NOMO-1 treated with dmso at 0.1 percent for 144 hours (cell line): ENCODE results near the gene ARSI.

ENCODE experiments used
- DNase-seq: peaks from one replicate; lab custom pipeline; 2025; ENCODE audit not compliant: unreplicated experiment; lab: John Stamatoyannopoulos, UW

The ARSI gene

GRCh38 chr5:150327139-150327538 is 24.4 kb upstream of the ARSI start:
- DNase-seq = no peak

DNA sequence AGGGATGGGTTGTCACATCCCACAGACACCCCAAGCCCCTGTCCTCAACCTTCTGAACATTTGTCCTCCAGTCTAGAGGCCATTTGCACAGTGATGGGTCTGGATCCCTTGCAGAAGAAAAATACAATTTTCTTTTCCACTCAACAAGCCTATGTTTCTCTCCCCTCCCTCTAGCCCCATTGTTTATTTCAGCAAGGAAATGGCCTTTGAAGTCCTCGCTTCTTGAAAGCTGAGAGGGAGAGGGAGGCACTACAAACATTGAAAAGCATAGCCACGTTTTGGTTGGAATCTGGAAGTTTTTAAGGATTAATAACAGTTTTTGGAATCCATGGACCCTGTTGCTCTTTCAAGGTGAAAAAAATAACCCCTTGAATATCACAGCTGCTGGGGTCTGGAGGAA is 24.0 kb upstream of the ARSI start:
- no peak for DNase-seq

DNA sequence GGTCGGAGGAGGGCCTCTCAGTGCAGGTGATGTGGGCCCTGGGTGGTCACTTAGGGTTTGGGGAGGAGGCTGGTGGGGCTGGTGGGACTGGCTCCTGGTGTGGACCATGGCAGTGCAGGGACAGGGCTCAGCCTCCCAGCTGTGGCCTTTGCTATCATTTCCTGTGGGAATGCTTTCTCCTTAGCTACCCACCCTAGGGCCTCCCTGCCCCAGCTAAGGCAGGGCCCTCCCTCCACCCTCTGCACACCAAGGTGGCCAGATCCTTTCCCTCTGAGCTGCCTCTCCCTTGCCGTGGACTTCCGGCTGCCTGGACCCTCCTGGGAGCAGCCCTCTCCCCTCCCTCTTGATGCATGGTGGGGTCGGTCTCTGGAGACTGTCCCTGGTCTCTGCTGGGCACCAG is 22.7 kb upstream of the ARSI start:
- DNase-seq = no peak

DNA sequence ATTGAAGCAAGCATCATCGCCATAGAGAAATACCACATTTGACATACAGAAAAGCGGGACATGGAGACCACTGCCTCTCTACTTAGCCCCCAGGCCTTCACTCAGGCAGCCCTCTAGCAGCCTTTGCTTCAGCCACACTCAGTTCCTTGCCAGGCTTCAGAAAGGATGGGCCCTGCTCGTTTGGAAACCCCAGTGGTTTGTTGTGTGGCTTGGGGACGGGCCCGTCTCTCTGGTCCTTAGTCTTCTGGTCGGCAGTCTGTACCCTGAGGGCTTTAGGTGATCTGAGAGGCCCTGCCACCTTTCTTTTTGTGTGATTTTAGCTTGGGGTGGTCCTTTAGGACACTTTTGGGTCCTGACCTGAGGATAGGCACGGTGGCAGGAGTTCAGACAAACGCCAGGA is 21.1 kb upstream of the ARSI start:
- DNase-seq = no peak

GRCh38 chr5:150323092-150323491 is 20.4 kb upstream of the ARSI start:
- no peak for DNase-seq

DNA sequence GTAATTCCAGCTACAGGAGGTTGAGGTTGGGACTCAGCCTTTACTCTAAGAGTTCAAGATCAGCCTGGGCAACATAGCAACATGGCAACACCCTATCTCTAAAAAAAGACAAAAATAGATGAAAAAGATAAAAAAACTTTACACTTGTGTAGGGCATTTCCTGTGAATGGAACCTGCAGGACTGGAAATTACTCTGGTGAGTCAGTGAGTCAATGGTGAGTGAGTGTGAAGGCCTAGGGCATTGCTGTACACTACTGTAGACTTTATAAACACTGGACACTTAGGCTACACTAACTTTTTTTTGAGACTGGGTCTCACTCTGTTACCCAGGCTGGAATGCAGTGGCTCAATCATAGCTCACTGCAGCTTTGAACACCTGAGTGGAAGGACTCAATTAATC is 19.5 kb upstream of the ARSI start:
- DNase-seq = no peak

DNA sequence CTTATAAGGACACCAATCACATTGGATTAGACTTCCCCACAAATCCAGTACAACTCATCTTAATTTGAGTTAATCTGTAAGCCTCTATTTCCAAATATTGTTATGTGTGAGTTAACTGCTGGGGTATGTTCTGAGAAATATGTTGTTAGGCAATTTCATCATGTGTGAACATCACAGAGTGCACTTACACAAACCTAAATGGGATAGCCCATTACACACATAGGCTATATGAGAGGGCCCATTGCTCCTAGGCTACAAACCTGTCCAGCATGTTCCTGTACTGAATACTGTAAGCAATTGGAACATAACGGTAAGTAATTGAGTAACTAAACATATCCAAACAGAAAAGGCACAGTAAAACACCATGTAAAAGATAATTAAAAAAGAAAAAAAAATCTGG is 19.1 kb upstream of the ARSI start:
- DNase-seq = no peak

DNA sequence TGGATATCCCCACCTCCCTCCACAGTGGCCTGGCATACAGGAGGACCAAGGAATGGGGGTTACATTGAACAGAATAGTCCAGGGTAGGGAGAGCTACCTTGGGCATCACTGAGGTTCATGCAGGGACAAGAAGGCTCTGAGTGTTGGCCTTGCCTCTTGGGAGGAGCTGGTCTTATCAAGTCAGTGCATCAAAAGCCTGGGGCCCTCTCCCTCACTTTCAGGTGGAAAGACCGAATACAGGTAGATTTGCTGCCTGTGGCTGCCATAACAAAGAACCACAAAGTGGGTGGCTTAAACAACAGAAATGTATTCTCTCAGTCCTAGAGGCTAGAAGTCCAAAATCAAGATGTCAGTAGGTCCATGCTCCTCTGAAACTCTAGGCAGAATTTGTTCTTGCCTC is 18.5 kb upstream of the ARSI start:
- DNase-seq = no peak

GRCh38 chr5:150320044-150320613 is 17.4 kb upstream of the ARSI start:
- DNase-seq = no peak

- DNase-seq = no peak
Observed at GRCh38 chr5:150319484-150319790, 16.7 kb upstream of the ARSI start.

- no peak for DNase-seq
Observed at GRCh38 chr5:150318613-150319483, 16.1 kb upstream of the ARSI start.

DNA sequence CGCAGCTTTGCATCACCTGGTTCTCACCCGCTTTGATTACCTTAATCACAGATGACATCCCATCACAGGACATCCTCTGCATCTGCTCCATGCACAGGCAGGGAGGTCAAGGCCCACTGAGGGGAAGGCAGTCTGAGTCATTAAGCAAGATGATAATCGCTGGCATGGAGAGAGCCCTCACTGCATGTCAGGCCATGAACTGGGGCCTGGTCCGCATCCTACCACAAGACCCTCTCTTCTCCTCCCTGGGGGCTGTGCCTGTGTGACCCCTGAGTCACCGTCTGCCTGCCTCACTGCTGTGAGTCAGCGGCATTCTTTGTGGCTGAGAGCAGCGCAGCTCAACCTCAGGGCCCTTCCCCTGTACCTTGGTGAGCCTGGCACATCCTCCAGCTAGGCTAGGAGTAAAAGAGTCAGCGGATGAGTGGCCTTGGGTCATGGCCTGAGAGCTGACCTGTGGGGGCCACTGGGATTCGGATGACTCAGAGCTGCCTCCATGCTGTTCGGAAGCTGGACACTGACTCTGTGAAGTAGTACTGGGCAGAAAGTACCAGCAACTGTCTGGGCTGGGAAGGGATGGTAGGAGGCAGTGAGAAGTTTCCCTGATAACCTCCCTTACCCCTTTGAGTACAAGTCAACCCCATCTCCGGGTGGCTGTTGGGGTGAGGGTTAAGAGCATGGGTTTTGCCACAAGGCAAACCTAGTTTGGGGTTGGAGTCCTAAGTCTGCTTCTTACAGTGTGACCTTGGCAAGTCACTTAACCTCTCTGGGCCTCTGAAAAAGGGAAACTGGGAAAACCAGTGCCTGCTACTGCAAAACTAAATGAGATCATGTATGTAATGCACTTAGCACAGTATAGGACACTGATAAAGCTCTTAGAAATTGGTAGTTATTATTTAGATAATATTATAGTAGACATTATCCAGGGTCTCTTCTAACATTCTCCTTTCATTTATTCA is 14.6 kb upstream of the ARSI start:
- DNase-seq = no peak

DNA sequence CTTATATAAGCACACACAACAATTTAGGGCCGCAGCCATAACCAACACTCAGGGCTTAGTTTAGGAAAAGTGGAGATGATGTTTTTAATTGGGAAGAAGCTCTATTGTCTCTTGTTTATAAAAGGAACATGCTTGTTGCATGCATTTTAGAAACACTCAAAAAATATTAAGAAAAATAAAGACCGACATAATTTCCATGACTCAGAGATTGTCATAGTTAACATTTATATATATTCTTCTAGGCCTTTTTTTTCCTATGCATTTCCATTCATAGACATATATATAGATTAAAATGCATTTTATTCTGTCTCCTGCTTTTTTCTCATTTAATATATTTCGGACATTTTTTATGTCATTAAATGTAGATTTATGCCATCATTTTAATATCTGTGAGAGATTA is 13.6 kb upstream of the ARSI start:
- no peak for DNase-seq

DNA sequence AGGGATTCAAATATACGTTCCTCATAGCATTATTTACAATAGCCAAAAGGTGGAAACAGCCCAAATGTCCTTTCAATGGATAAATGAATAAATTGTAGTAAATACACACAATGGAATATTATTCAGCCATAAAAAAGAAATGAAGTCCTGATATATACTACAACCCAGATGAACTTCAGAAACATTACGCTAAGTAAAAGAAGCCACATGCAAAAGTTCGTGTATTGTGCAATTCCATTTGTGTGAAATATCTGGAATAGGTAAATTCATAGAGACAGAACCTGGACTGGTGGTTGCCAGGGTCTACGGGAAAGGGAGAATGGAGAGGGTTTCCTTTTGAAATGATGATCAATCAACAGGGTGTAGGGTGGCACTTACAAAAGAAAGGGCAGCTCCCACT is 12.5 kb upstream of the ARSI start:
- no peak for DNase-seq

GRCh38 chr5:150313921-150314716 is 11.4 kb upstream of the ARSI start:
- DNase-seq = no peak

GRCh38 chr5:150313501-150313900 is 10.8 kb upstream of the ARSI start:
- DNase-seq = no peak

DNA sequence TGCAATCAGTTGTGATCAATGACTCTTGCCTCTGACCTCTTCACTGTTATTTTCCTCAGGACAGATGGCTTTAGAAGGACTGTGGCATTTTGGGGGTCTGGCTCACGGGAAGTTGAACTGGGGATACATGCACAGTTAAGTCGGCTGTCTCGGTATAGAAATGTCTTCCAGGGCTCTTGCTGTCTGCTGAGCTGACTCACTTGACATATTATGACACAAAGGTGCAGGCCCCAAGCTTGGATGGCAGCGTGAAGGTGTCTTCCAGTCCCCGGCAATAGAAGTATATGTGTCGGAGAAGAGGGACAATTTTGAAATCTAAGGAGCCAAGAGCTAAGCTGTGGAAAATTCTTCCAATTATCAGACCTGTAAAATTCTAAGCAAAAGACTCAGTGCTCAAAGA is 9.8 kb upstream of the ARSI start:
- no peak for DNase-seq

DNA sequence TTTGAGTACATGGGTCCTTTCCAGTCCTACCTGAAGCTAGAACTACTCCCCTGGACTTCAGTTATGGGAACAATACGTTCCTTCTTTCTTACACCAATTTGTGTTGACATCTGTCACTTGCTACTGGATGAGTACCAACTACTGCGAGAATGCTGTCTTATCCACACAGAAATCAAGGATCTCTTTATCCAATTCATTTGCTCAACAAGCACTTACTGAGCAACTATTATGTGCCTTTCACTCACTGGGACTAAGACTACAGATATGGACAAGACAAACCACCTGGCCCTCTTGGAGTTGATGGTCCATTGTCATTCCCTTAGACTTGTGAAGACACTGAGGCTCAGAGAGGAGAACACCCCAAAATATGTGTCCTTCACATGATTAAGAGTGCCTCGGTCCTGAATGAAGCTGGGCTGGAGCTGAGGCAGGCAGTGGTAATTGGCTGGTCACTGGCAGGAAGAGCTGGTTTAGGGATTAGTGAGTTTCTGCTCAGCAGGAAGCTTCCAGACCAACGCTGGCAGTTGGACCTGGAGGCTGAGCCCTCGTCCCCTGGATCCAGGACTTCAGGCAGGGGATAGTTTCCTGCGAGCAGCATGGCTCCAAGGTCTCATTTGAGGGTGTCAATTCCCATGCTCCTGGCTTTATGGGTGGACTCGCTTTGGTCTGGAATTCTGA is 8.4 kb upstream of the ARSI start:
- DNase-seq = no peak

DNA sequence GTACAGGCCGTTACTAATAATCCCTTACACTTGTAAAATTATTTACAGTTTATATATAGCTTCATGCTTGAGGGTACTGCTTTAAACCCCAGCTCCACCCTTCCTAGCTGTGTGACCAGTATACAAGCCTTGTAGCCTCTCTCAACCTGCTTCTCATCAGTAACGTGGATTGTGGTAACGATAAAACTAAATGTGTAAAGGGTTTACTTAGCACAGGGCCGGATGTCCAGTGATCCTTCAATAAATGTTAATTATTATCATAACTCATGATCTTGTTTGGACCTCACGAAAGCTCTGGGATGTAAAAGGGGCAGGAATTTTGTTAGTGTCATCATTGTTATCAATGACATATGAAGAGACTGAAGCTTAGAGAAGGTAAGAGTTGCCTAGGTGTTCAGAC is 7.5 kb upstream of the ARSI start:
- no peak for DNase-seq

DNA sequence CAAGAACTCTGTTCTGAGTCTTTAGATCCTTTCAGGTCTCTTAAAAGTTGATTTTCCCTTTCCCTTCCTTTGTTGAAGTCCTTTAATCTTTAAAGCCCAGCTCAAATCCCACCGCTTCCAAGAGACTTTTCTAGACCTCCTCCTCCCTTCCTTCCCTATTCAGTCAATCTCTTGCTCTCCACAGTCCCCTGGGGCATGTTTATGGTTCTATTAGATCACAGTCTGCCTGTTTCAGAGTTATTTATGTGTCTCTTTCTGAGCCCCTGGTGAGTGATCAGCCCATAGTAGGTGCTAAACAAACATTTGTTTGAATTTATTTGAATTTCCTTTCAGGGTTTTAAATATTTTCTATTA is 7.2 kb upstream of the ARSI start:
- DNase-seq = no peak
